GM10248 (cell line): ENCODE data around the gene FSTL4.

Experiments
- CTCF ChIA-PET: fragments of 300-600 bp; sonication (Branson Sonifier 250); formaldehyde crosslinking; extraction: SDS; loops from one replicate; lab custom pipeline; 2021; ENCODE audit warnings: antibody characterized with exemption; lab: Yijun Ruan, JAX
- POLR2A ChIA-PET: fragments of 350-650 bp; sonication (Branson Sonifier 250); formaldehyde crosslinking; extraction: SDS; loops from one replicate; lab custom pipeline; 2020; ENCODE audit warnings: antibody characterized with exemption; lab: Yijun Ruan, JAX
- DNase-seq: peaks from one replicate; pipeline ENCODE4 v3.0.0; 2012; ENCODE audit errors: extremely low spot score
- TF ChIP-seq, protein P1 (sequence below): IDR thresholded peaks from 2 replicates; pipeline ENCODE4 v1.5.1; 2012; ENCODE audit warnings: mild to moderate bottlenecking, low read depth; ENCODE audit errors: extremely low read depth, missing control alignments, control extremely low read depth

The FSTL4 gene

DNA sequence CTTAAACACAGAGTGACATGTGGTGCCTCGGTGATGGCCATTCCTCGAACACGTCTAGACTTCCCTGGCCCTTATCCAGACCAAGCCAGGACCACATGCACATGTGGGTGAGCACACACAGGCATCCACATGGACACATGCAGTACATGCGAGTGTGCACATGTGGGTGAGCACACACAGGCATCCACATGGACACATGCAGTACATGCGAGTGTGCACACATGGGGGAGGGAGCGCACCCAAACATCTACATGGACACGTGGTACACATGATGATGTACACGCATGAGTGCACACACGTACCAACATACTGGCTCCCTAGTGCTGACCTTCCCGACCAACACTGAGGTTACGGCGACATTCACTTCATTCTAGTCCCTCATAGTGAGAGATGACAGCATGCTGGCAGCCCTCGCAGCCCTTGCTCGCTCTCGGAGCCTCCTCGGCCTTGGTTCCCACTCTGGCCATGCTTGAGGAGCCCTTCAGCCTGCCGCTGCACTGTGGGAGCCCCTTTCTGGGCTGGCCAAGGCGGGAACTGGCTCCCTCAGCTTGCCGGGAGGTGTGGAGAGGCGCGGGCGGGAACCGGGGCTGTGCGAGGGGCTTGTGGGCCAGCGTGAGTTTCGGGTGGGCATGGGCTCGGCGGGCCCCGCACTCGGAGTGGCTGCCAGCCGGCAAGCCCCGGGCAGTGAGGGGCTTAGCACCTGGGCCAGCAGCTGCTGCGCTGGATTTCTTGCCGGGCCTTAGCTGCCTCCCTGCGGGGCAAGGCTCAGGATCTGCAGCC is 373.7 kb downstream of the FSTL4 start:
- CTCF ChIA-PET = interaction anchor here (1.1 to 5.9 kb wide), 3 partner anchors 9 to 126 kb away, joined by 3 to 35 read pairs (median 6); no protein-coding TSS in a partner anchor
- TF ChIP-seq, protein P1, sequence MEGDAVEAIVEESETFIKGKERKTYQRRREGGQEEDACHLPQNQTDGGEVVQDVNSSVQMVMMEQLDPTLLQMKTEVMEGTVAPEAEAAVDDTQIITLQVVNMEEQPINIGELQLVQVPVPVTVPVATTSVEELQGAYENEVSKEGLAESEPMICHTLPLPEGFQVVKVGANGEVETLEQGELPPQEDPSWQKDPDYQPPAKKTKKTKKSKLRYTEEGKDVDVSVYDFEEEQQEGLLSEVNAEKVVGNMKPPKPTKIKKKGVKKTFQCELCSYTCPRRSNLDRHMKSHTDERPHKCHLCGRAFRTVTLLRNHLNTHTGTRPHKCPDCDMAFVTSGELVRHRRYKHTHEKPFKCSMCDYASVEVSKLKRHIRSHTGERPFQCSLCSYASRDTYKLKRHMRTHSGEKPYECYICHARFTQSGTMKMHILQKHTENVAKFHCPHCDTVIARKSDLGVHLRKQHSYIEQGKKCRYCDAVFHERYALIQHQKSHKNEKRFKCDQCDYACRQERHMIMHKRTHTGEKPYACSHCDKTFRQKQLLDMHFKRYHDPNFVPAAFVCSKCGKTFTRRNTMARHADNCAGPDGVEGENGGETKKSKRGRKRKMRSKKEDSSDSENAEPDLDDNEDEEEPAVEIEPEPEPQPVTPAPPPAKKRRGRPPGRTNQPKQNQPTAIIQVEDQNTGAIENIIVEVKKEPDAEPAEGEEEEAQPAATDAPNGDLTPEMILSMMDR = no peak
- POLR2A ChIA-PET = no interaction called here
- DNase-seq = no peak

DNA sequence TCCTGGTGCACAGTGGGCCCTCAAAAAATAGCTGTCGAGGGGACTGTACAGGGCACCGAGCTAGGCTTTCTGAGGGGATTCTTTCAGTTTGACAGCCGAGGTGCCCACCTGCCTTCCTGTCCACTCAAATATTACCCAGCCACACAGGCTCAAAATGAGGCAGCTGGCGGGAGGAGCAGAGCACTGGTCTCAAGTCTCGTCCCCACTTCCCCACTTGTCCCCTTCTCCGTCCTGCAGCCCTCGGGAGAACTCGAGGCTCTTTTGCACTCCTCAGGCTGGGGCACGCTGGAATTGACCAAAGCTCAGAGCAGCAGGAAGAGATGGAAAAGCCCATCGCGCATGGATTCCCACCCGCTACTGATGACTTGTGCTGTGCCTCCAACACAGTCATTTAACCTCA is 375.4 kb downstream of the FSTL4 start:
- CTCF ChIA-PET = no interaction called here
- no peak for DNase-seq
- TF ChIP-seq, protein P1 = no peak
- POLR2A ChIA-PET = interaction anchor here (0.7 kb wide), 1 partner anchor 1303 kb away, joined by 3 read pairs; no protein-coding TSS in a partner anchor

DNA sequence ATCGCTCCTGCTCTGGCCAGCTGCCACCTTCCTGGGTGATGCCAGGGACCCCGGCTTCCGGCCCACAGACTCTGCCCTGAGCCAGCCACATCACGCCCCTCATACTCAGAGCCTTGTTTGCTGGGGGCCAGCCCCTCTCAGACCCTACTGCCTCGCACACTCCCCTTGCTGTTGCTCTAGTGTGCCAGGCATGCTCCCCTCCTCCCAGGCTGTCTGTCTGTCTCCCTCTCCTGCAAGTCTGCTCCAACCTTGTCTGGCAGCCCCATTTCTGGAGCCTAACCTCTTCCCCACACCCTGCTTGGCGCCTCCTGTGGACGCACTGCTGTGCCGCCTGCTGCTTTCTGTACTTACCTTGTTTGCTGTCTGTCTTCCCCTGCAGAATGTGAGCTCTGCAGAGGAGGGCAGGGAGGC is 375.8 kb downstream of the FSTL4 start:
- no peak for DNase-seq
- ChIA-PET CTCF (no interaction called here), POLR2A (interaction anchor here (0.7 kb wide), 1 partner anchor 1304 kb away, joined by 3 read pairs; no protein-coding TSS in a partner anchor)
- TF ChIP-seq, protein P1 = no peak

DNA sequence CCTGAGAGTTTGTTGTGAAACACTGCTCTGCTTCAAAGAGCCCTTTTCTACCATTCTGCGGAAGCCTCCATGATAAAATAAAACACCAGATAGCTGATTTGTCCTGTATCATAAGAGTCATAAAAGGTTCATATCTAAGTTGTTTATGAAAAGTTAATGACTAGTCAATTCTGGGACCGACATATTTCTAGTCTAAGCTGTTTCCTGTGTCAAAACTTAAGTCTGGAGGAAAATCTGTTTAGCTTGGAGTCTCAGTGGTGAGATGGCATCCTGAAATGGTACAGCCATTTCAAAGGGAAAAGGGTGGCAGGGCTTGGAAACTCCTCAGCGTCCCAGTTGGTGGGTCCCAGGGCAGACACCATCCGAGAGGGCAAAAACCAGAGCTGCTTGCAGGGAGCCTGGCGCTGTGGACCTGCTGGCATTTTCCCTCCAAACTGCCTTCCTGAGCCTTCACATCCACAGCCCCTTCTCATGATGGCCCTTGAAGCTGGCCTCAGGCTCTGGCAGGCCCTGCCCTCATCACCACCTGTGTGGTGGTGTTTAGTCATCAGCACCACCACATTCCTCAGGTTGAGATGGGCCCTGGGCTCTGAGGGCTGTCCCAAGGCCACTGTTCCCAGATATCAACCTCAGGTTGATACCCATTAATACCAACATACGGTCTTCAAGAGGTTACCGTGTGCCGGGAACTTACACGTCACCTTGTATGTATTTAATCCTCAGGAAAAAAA is 376.5 kb downstream of the FSTL4 start:
- ChIA-PET POLR2A (no interaction called here), CTCF (interaction anchor here (0.9 to 1.9 kb wide), 2 partner anchors 9 to 125 kb away, joined by 3 to 7 read pairs; no protein-coding TSS in a partner anchor)
- no peak for DNase-seq
- TF ChIP-seq, protein P1 = no peak

DNA sequence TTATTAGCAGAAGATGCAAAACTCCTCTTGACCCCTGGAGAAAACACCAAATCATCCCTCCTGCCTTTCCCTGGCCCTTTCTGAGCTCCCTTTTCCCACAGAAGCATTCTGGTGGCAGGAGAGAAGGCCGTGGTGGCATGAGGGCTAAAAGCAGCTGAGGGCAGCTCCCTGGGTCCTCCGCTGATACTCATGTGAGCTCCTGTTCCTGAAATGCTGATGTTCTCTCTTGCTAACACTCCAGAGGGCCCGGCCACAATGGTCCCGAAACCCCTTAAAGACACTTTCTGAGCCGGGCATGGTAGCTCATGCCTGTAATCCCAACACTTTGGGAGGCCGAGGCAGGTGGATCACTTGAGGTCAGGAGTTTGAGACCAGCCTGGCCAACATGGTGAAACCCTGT is 377.4 kb downstream of the FSTL4 start:
- POLR2A ChIA-PET = no interaction called here
- DNase-seq = no peak
- CTCF ChIA-PET = interaction anchor here (1.0 to 1.9 kb wide), 4 partner anchors 10 to 124 kb away, joined by 3 to 7 read pairs (median 3); no protein-coding TSS in a partner anchor
- TF ChIP-seq, protein P1 = no peak

DNA sequence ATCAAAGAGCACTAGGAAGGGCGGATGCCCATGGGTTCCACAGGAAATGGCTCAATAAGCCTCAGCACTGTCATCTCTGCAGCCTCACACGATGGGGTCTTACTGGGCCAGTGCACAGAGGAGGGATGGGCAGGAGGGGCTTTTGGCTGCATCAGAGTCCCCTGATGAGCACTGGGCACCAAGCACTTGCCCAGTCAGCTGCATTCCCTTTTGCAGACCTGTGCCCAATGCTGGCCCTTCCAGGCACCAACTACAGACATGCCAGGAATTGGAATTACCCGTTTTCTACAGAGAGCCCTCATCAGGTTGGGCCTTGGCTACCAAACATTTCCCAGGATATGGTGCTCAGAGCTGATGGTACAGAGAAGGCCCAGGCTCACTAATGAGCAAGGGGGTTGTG is 378.1 kb downstream of the FSTL4 start:
- ChIA-PET POLR2A (no interaction called here), CTCF (interaction anchor here (1.0 to 1.9 kb wide), 4 partner anchors 9 to 123 kb away, joined by 3 to 7 read pairs (median 3); no protein-coding TSS in a partner anchor)
- no peak for DNase-seq
- TF ChIP-seq, protein P1 = no peak
